Measurements from ENCODE around the gene UMODL1. TPM values are rescaled to one million over a fixed set of nuclear protein-coding genes. Genes with fewer than 3 reads are reported as not detected.

UMODL1 gene
- total and polyA plus RNA-seq, 3 donors from 2014 or later: 1.7 to 7.8 (median 6.8) TPM

DNA sequence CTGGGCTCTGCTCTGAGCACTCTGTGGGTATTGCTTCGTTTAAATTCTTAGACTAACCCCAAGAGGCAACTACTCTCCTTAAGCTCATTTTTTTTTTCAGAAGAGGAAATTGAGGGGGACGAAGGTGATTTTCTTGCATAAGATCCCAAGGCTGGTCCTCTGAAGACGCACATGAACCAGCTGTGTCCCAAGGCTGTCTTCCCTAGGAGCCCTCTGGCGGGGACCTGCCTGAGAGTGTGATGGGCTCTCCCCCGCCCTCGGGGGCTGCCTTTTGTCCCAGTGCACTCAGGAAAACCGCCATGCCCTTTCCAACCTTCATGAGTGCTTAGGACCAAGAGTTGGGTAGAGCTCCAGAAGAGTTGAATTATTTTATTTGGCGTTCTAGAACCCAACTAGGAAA is 21.7 kb downstream of the UMODL1 start:
- Histone ChIP-seq H3K4me1 (peaks cover 3% of the 10 kb centered on the region), H3K9me3 (no peaks in the 10 kb centered on the region), H3K27me3 (no peaks in the 10 kb centered on the region), H3K27ac (no peak overlapping the region), H3K4me3 (no peak overlapping the region), H3K36me3 (ENCODE audit: low read depth, missing control alignments) (no peaks in the 10 kb centered on the region)
- WGBS, 2 donors: 65 to 66% methylated on average over 8 of the region's 8 CpGs
- no peak for DNase-seq
- intact Hi-C loops (cut with DNase I; ENCODE audit: low total_unique reads): no loop called here
- TF ChIP-seq, protein P1, sequence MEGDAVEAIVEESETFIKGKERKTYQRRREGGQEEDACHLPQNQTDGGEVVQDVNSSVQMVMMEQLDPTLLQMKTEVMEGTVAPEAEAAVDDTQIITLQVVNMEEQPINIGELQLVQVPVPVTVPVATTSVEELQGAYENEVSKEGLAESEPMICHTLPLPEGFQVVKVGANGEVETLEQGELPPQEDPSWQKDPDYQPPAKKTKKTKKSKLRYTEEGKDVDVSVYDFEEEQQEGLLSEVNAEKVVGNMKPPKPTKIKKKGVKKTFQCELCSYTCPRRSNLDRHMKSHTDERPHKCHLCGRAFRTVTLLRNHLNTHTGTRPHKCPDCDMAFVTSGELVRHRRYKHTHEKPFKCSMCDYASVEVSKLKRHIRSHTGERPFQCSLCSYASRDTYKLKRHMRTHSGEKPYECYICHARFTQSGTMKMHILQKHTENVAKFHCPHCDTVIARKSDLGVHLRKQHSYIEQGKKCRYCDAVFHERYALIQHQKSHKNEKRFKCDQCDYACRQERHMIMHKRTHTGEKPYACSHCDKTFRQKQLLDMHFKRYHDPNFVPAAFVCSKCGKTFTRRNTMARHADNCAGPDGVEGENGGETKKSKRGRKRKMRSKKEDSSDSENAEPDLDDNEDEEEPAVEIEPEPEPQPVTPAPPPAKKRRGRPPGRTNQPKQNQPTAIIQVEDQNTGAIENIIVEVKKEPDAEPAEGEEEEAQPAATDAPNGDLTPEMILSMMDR (IDR thresholded peaks at IDR 0.05): no peak
- no peak for TF ChIP-seq POLR2A (IDR thresholded peaks at IDR 0.05)

- Histone ChIP-seq H3K36me3 (ENCODE audit: low read depth, missing control alignments) (no peaks in the 10 kb centered on the region), H3K9me3 (no peaks in the 10 kb centered on the region), H3K27me3 (no peaks in the 10 kb centered on the region), H3K4me1 (peaks cover 3% of the 10 kb centered on the region), H3K4me3 (no peak overlapping the region), H3K27ac (no peak overlapping the region)
- no peak for TF ChIP-seq POLR2A (IDR thresholded peaks at IDR 0.05)
- TF ChIP-seq, protein P1 (IDR thresholded peaks at IDR 0.05): no peak
- WGBS, 2 donors: 64 to 75% methylated on average over 7 to 9 of the region's 9 CpGs
- DNase-seq: no peak
- intact Hi-C loops (cut with DNase I; ENCODE audit: low total_unique reads): no loop called here
These were observed 22.1 kb downstream of the UMODL1 start for GRCh38 chr21:42093186-42093585.

DNA sequence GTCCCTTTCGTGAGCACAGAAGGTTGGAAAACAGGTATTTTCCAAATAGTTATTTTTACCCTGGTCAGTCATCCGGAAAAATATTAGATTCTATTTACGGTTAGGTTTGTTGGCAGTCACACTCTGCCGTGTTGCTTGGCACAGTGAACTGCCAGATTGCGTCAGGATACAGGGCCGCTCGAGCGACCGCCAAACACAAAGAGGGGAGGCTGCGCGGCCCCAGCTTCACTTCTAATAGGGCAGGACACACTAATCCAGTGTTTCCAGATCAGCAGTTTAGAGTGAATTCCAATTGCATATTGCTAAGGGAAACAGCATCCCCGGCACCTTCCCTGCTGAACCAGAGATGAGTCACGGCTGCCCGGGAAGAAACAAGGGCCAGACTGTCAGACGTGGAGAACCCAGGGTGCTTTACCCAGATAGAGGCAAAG is 22.9 kb downstream of the UMODL1 start:
- Histone ChIP-seq H3K36me3 (ENCODE audit: low read depth, missing control alignments) (no peaks in the 10 kb centered on the region), H3K27ac (no peak overlapping the region), H3K27me3 (no peaks in the 10 kb centered on the region), H3K4me3 (no peak overlapping the region), H3K4me1 (peaks cover 2% of the 10 kb centered on the region), H3K9me3 (no peaks in the 10 kb centered on the region)
- intact Hi-C loops (cut with DNase I; ENCODE audit: low total_unique reads): no loop called here
- WGBS, 2 donors: 78 to 85% methylated on average over 12 to 15 of the region's 15 CpGs
- TF ChIP-seq, protein P1 (IDR thresholded peaks at IDR 0.05): no peak
- no peak for TF ChIP-seq POLR2A (IDR thresholded peaks at IDR 0.05)
- DNase-seq: no peak

DNA sequence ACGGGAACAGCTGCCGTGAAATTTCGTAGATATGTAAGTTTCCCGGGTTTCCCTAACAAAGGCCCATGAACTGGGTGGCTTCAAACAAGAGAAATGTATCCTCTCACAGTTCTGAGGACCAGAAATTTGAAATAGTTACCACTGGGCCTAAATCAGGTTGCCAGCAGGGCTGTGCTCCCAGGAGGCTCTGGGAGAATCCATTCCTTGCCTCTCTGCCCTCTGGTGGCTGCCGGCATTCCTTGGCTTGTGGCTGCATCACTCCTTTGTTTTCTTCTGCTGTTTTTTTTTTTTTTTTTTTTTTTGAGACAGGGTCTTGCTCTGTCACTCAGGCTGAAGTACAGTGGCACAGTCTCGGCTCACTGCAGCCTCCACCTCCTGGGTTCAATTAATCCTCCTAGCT is 23.7 kb downstream of the UMODL1 start:
- Histone ChIP-seq H3K4me1 (no peaks in the 10 kb centered on the region), H3K9me3 (no peaks in the 10 kb centered on the region), H3K4me3 (no peak overlapping the region), H3K27me3 (no peaks in the 10 kb centered on the region), H3K27ac (no peak overlapping the region), H3K36me3 (ENCODE audit: low read depth, missing control alignments) (no peaks in the 10 kb centered on the region)
- intact Hi-C loops (cut with DNase I; ENCODE audit: low total_unique reads): no loop called here
- DNase-seq: no peak
- WGBS, 2 donors: 89 to 97% methylated on average over 6 of the region's 6 CpGs
- TF ChIP-seq, protein P1 (IDR thresholded peaks at IDR 0.05): no peak
- no peak for TF ChIP-seq POLR2A (IDR thresholded peaks at IDR 0.05)

- H3K27me3 ChIP-seq: no peaks in the 10 kb centered on the region
- no peak for TF ChIP-seq POLR2A (IDR thresholded peaks at IDR 0.05)
- TF ChIP-seq, protein P1 (IDR thresholded peaks at IDR 0.05): no peak
- H3K36me3 ChIP-seq (ENCODE audit: low read depth, missing control alignments): no peaks in the 10 kb centered on the region
- no peak overlapping the region for H3K27ac ChIP-seq
- no peaks in the 10 kb centered on the region for H3K4me1 ChIP-seq
- WGBS, 2 donors: 92 to 96% methylated on average over 2 of the region's 2 CpGs
- H3K4me3 ChIP-seq: no peak overlapping the region
- intact Hi-C loops (cut with DNase I; ENCODE audit: low total_unique reads): no loop called here
- H3K9me3 ChIP-seq: no peaks in the 10 kb centered on the region
- no peak for DNase-seq
These were observed 24.5 kb downstream of the UMODL1 start for GRCh38 chr21:42095581-42095980.

Data from testis (tissue), 3 donors.